ENCODE measurements around the gene GTF3A.

Gene GTF3A

GRCh38 chr13:27448308-27448707 is 23.9 kb downstream of the GTF3A start:
- no peak for DNase-seq (ENCODE audit: low read depth, low spot score)

- no peak for DNase-seq (ENCODE audit: low read depth, low spot score)
Measured at GRCh38 chr13:27449081-27449603, 24.7 kb downstream of the GTF3A start.

GRCh38 chr13:27449936-27450828 is 25.8 kb downstream of the GTF3A start, which contains the start of gene MTIF3:
Gene MTIF3, minus strand, starts transcription at chr13:27450564. Its CDS starts 10,116 bp downstream, at chr13:27440448.
- peak; percentile 58 for DNase-seq (ENCODE audit: low read depth, low spot score)

GRCh38 chr13:27450921-27451471 is 26.6 kb downstream of the GTF3A start:
- DNase-seq (ENCODE audit: low read depth, low spot score) = no peak

GRCh38 chr13:27455331-27455855 is 31.0 kb downstream of the GTF3A start:
- no peak for DNase-seq (ENCODE audit: low read depth, low spot score)

- no peak for DNase-seq (ENCODE audit: low read depth, low spot score)
Measured at GRCh38 chr13:27461940-27462584, 37.6 kb downstream of the GTF3A start.

GRCh38 chr13:27463500-27463899 is 39.1 kb downstream of the GTF3A start:
- no peak for DNase-seq (ENCODE audit: low read depth, low spot score)

- no peak for DNase-seq (ENCODE audit: low read depth, low spot score)
Measured at GRCh38 chr13:27465611-27466010, 41.2 kb downstream of the GTF3A start.

- no peak for DNase-seq (ENCODE audit: low read depth, low spot score)
Measured at GRCh38 chr13:27466513-27466912, 42.1 kb downstream of the GTF3A start.

- DNase-seq (ENCODE audit: low read depth, low spot score) = no peak
Measured at GRCh38 chr13:27470075-27470820, 45.8 kb downstream of the GTF3A start.

GRCh38 chr13:27472441-27472840 is 48.0 kb downstream of the GTF3A start:
- no peak for DNase-seq (ENCODE audit: low read depth, low spot score)

- DNase-seq (ENCODE audit: low read depth, low spot score) = no peak
Measured at GRCh38 chr13:27472941-27473340, 48.5 kb downstream of the GTF3A start.

GRCh38 chr13:27474751-27475268 is 50.4 kb downstream of the GTF3A start:
- no peak for DNase-seq (ENCODE audit: low read depth, low spot score)

GRCh38 chr13:27476943-27477703 is 52.7 kb downstream of the GTF3A start:
- no peak for DNase-seq (ENCODE audit: low read depth, low spot score)

- DNase-seq (ENCODE audit: low read depth, low spot score) = no peak
Measured at GRCh38 chr13:27481766-27482165, 57.3 kb downstream of the GTF3A start.

- DNase-seq (ENCODE audit: low read depth, low spot score) = no peak
Measured at GRCh38 chr13:27482983-27483382, 58.6 kb downstream of the GTF3A start.

GRCh38 chr13:27483421-27483820 is 59.0 kb downstream of the GTF3A start:
- DNase-seq (ENCODE audit: low read depth, low spot score) = no peak

Data from brain pericyte (primary cell).